Inflammatory macrophage (primary cell): ENCODE measurements around the gene KCNAB2.
A peak's percentile ranks its signal among the peaks of the same experiment; 100 is the strongest.

ENCODE experiments used
- DNase-seq, 2 donors: peaks; one replicate each; pipeline ENCODE4 v3.0.0-alpha.2; 2020 to 2022
- total RNA-seq, 18 experiments: gene quantifications; one replicate each; lab custom pipeline; 2026; ENCODE audit warnings: mixed read lengths in 6 of 18, inconsistent platforms in 2 of 18; lab: John Stamatoyannopoulos, UW

KCNAB2 gene
- 81.1 to 530 (median 240) reads per million in 18 experiments for total RNA-seq

GRCh38 chr1:6045561-6045960 lies at the start of gene KCNAB2:
Gene KCNAB2, plus strand, starts transcription at chr1:6045888. Its CDS starts 5,649 bp downstream, at chr1:6051537.
- DNase-seq = no peak

DNA sequence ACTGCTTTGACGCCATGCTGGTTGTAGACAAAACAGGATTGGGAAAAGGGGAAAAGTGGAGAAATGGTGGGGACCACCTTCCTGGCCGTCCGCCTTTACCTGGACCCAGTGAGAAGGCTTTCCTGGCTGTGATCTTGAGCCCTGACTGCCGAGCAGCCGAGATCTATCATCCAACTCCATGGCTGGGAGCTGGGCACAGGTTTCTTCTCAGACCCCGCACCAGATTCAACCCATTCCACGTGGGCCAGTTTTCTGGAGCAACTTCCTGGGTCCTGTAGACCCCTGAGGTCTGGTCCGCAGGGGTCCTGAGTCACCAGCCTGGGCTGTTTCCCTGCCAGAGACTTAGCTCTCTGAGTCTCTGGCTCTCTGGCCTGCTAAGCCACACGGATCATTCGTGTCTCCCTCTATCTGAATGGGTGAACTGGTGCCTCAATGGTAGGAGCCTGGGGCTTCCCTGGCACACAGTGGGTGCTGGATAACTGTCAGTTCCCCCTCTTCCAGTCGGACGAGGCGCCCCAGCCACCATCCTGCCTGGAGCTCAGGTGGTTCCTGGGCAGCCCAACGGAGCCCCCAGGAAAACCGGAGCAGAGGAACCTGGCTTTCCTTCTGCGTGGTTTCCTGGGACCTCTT lies 48.9 kb upstream of the KCNAB2 start:
- DNase-seq = no peak

DNA sequence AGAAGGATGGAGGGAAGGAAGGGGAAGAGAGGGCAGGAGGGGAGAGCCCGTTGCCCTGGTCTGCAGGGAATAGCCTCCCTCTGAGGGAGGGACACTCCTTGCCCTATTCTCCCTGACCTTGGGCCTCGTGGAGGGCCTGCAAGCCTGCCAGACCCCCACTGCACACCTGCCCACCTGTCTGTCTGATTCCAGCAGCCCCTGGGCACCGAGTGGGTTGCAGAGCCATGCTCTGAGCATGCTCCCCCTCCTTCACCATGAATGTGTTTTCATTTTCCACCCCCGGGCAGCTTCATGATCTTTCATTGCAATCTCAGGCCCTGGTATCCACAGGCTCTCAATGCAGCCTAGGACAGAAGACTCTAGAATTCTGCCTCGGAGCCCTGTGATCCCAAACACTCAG lies 48.4 kb upstream of the KCNAB2 start:
- no peak for DNase-seq

DNA sequence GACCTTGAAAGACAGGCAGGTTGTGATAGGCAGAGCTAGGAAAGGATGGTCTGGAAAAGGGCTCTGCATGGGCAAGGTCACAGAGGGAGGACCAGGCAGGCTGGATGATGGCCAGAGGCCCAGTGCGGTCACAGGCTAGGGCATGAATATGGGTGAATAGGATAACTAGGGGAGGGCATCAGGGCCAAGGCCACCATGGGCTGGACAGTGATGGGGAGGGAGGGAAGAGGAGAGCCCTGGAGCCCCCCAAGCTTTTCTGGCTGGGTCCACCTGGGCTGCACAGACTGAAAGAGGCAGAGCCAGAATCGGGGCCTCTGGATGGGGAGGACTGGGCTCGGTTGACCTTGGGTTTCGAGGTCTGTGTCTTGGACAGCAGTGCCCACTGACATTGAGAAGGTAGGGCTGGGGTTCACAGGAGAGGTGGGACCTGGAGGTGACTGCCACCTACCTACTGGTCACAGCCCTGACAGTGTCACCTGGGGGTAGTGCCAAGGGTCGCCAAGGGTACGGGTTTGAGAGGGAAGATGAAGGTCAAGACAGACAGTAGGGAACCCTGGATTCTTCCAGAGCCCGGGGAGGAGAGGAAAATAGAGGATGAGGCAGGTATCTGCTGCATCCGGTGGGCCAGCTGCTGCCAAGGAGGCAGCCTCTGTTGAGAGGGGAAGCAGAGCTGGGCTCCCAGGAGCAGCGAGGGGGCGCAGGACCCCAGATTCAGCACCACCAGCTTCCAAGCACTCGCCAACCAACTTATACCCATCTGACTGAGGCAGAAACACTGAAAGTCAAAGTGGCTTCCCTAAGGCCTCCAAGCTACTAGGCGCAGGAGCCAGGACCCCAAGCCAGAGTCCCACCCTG lies 47.4 kb upstream of the KCNAB2 start:
- DNase-seq = no peak

DNA sequence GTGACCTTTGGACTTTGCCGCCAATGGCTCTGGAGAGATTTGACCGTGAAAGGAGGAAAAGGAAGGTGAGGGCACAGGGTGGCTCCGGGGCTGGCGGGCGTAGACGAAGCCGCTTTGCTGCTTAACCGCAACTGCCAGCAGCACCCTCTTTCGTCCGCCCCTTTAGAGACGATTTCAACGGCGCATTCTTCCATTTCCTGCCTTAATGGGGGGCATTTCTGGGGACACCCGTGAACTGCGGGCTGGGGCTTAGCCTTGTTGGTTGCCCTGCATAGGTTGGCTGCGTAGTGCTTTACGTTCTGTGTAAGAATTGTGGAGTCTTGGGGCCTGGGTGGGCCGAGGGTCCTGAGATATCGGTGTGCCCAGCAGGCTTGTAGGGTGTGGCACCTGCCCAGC lies 46.8 kb upstream of the KCNAB2 start:
- no peak for DNase-seq

DNA sequence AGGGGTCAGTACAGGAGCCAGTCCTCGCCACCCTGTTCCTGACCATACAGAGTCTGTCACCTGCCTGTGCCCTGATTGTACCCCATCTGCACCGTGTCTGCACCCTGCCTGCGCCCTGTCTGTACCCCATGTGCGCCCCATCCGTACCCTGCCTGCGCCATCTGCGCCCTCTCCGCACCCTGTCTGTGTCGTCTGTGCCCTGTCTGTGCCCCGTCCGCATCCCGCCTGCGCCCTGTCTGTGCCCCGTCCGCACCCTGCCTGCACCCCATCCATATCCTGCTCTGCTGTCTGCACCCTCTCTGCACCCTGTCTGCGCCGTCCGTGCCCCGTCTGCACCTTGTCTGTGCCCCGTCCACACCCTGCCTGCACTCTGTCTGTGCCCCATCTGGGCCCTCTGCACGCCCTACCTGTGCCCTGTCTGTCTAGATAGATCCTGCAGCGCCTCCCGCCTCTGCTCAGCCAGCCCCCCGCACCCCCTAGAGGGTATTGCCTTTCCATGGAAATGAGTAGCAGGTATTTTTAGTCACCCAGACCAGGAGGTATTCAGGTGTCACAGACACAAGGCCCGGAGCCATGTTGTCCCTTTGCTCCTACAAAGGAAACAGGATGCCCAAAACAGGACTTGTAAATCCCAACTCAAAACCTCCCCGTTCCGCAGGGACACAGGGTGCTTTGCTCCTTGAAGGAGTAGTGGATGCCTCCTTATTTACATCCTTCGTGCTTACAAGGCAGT lies 45.8 kb upstream of the KCNAB2 start:
- no peak for DNase-seq

GRCh38 chr1:6000444-6001288 lies 45.0 kb upstream of the KCNAB2 start:
- no peak for DNase-seq

- no peak for DNase-seq
Measured at GRCh38 chr1:6001992-6002576, 43.6 kb upstream of the KCNAB2 start.

DNA sequence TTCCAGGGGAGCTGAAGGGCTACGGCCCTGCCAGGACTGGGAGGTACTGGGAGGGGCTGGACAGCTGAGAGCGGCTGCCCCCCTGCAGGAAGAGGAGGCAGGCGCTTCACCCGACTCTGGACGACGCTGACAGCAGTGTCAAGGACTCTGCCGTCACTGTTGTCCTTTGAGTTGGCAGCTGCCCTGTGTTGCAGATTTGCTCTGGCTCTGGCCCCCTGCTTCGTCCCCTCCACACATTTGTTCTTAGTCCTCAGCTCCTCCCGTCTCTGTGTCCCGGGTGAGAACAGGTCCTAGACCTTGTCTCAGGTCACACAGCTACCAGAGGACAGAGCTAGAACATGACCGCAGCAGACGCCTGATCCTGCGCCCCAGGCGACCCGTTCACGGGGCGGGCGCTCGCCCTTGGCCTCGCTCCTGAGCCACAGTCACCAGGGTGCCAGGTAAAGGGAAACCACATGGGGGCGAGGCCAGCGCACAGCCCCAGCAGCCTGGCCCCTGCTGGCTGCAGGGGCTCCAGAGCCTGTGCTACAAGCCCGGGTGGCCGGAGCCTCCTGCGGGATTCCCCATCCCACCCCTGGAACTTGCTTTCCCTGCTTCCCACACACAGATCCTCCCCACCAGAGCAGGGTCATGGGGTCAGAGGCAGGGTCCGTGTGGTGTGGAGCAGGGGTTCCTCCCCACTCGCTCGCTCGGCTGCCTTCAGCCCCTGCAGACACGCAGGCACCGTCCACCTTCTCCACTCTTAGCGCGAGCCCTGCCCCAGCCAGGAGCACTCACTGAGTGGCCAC lies 42.8 kb upstream of the KCNAB2 start:
- DNase-seq = no peak

GRCh38 chr1:6003568-6004411 lies 41.9 kb upstream of the KCNAB2 start:
- no peak for DNase-seq

GRCh38 chr1:6004412-6005123 lies 41.1 kb upstream of the KCNAB2 start:
- DNase-seq = peak in 1 of 2 donors; percentile 27

- DNase-seq = no peak
Measured at GRCh38 chr1:6005276-6005917, 40.3 kb upstream of the KCNAB2 start.

DNA sequence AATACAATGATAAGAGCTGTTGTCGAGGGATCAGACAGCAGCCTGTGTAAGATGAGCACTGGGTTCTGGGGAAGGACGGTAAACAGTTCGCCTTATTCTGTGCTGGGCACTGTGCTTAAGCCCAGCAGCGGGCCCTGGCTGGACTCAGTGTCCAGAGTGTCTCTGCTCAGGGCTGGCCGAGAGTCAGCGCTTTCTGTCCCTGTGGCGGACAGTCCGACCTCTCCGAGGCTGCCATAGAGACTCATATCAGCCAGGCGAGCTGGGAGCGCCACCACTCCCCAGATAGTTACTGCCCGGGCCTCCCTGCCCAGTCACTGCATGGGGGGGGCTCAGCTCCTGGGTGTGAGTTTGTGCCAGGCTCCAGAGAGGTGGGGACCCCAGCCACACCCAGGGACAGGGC lies 38.8 kb upstream of the KCNAB2 start:
- DNase-seq = no peak

- DNase-seq = no peak
Measured at GRCh38 chr1:6007318-6008083, 38.2 kb upstream of the KCNAB2 start.

DNA sequence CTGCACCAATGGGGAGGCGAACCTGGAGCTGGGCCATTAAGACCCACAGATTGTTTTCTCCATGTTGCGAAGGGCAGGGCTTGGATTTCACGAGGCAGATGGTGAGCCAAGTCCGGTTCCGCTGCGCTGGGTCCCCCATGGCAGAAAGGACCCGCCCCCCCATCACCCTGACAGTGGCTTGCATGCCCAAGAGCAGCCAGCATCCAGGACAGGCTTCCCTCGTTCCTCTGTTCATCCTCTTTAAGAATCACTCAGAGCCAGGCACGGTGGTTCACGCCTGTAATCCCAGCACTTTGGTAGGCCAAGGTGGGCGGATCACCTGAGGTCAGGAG lies 37.6 kb upstream of the KCNAB2 start:
- DNase-seq = no peak

GRCh38 chr1:6008696-6009095 lies 37.0 kb upstream of the KCNAB2 start:
- DNase-seq = no peak

- peak in 1 of 2 donors; percentile 23 for DNase-seq
Measured at GRCh38 chr1:6009120-6010040, 36.3 kb upstream of the KCNAB2 start.
